CD8-positive, alpha-beta memory T cell (primary cell): Measurements from ENCODE around the gene WT1. TPM values are rescaled to one million over a fixed set of nuclear protein-coding genes. Genes with fewer than 3 reads are reported as not detected.
"Not testable (repeated sequence)": the region's sequence is repeated elsewhere in the genome, so short reads cannot be mapped to it uniquely, and the experiment has no call there.

Source experiments
- CTCF ChIA-PET: fragments of 350-600 bp; sonication (Branson Sonifier 250); formaldehyde crosslinking; loops from one replicate; lab custom pipeline; 2021; ENCODE audit warnings: antibody characterized with exemption; lab: Charles Lee
- POLR2A ChIA-PET: fragments of 350-600 bp; sonication (Branson Sonifier 250); formaldehyde crosslinking; loops from one replicate; lab custom pipeline; 2021; ENCODE audit warnings: antibody characterized with exemption; lab: Charles Lee
- DNase-seq, 5 donors: peaks; one replicate each; pipeline versions ENCODE4 v3.0.0 to v3.0.0-alpha.2; 2020 to 2022; ENCODE audit warnings: mixed read lengths in 1 of 5
- H3K27ac ChIP-seq: one replicate; pipeline ENCODE4 v1.7.0; 2013; ENCODE audit warnings: low read depth, mild to moderate bottlenecking, low read length, moderate library complexity
- H3K27me3 ChIP-seq: 2 replicates; pipeline ENCODE4 v1.7.0; 2013; ENCODE audit warnings: low read length, mild to moderate bottlenecking; ENCODE audit not compliant: insufficient read depth, poor library complexity, severe bottlenecking
- H3K36me3 ChIP-seq: 2 replicates; pipeline ENCODE4 v1.7.0; 2013; ENCODE audit warnings: mild to moderate bottlenecking, low read length, moderate library complexity; ENCODE audit not compliant: insufficient read depth
- H3K4me1 ChIP-seq: 2 replicates; pipeline ENCODE4 v1.7.0; 2013; ENCODE audit warnings: mild to moderate bottlenecking, low read length, moderate library complexity; ENCODE audit not compliant: insufficient read depth
- H3K4me3 ChIP-seq: 2 replicates; pipeline ENCODE4 v1.7.0; 2013; ENCODE audit warnings: mild to moderate bottlenecking, low read length
- H3K9me3 ChIP-seq: 2 replicates; pipeline ENCODE4 v1.7.0; 2013; ENCODE audit warnings: mild to moderate bottlenecking, low read length
- H3K27ac Mint-ChIP-seq, 8 donors: one replicate each; pipeline ENCODE4 v1.8.0; 2020 to 2021; ENCODE audit warnings: mixed read lengths in 8 of 8, mild to moderate bottlenecking in 6 of 8, inconsistent platforms in 3 of 8, moderate library complexity in 3 of 8
- H3K27me3 Mint-ChIP-seq, 2 donors: one replicate each; pipeline ENCODE4 v1.8.0; 2020 to 2021; ENCODE audit warnings: mixed read lengths in 2 of 2, mild to moderate bottlenecking in 1 of 2, moderate library complexity in 1 of 2
- H3K36me3 Mint-ChIP-seq, 3 donors: one replicate each; pipeline ENCODE4 v1.8.0; 2020 to 2021; ENCODE audit warnings: mixed read lengths in 3 of 3, inconsistent platforms in 1 of 3, mild to moderate bottlenecking in 1 of 3
- H3K4me1 Mint-ChIP-seq, 3 donors: one replicate each; pipeline ENCODE4 v1.8.0; 2020 to 2021; ENCODE audit warnings: mixed read lengths in 3 of 3, inconsistent platforms in 1 of 3, mild to moderate bottlenecking in 1 of 3
- H3K4me3 Mint-ChIP-seq, 7 donors: one replicate each; pipeline ENCODE4 v1.8.0; 2020 to 2021; ENCODE audit warnings: mixed read lengths in 7 of 7, mild to moderate bottlenecking in 6 of 7, moderate library complexity in 4 of 7, inconsistent platforms in 2 of 7
- H3K9me3 Mint-ChIP-seq, 5 donors: one replicate each; pipeline ENCODE4 v1.8.0; 2020 to 2022; ENCODE audit warnings: mixed read lengths in 5 of 5, mild to moderate bottlenecking in 3 of 5, moderate library complexity in 2 of 5, inconsistent platforms in 1 of 5
- polyA plus RNA-seq: library from polyadenylated mRNA; unstranded; fragments of 300-500 nt; fragmentation: Illumina TruSeq; gene quantifications from one replicate; pipeline ENCODE4 v1.2.3, GENCODE V29; 2021
- total RNA-seq, 2 experiments: library from RNA; stranded (reverse); gene quantifications; one replicate each; pipeline ENCODE4 v1.2.3, GENCODE V29; 2021

WT1 gene
- total RNA-seq (not detected), polyA plus RNA-seq (not detected)

DNA sequence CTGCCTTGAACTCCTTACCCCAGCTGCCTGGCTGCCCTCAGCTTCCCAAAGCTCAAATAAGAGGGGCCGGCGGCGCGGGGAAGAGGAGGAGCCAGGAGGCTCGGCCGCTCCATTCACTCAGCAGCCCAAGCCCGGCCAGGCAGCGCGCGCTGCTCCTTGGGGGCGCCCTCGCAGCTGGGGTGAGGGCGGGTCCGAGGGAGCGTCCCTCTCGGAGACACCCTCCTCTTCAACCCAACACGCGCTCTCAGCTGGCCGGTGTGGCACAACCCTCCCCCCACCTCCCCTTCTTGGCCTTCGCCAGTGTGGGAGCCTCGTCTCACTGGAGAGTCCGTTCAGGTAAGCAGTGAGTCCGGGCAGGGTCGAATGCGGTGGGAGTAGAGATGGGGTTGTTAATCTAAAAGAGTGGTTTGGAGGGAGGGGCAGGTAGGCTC, at the start of gene WT1:
Gene WT1, minus strand, starts transcription at position 29 of the 431 bp plus-strand sequence.
- ChIA-PET CTCF (no interaction called here), POLR2A (no interaction called here)
- peaks cover 0 to 4% (median 0%) of the 10 kb centered on the region in 5 donors for H3K9me3 Mint-ChIP-seq
- peaks cover 14% of the 10 kb centered on the region for H3K27me3 ChIP-seq
- no peaks in the 10 kb centered on the region for H3K36me3 ChIP-seq
- no peaks in the 10 kb centered on the region for H3K9me3 ChIP-seq
- peaks cover 31 to 55% (median 31%) of the 10 kb centered on the region in 3 donors for H3K4me1 Mint-ChIP-seq
- DNase-seq: no peak
- H3K27ac ChIP-seq: peak within 1 kb of the TSS; percentile 74
- no peaks in the 10 kb centered on the region for H3K36me3 Mint-ChIP-seq
- H3K4me1 ChIP-seq: no peaks in the 10 kb centered on the region
- peak within 1 kb of the TSS in 1 of 8 donors; percentile 39 for H3K27ac Mint-ChIP-seq
- peaks cover 54 to 80% of the 10 kb centered on the region in 2 donors for H3K27me3 Mint-ChIP-seq
- peak within 1 kb of the TSS in 4 of 7 donors; percentile 41 to 57 (median 42) for H3K4me3 Mint-ChIP-seq
- H3K4me3 ChIP-seq: no peak within 1 kb of the TSS

DNA sequence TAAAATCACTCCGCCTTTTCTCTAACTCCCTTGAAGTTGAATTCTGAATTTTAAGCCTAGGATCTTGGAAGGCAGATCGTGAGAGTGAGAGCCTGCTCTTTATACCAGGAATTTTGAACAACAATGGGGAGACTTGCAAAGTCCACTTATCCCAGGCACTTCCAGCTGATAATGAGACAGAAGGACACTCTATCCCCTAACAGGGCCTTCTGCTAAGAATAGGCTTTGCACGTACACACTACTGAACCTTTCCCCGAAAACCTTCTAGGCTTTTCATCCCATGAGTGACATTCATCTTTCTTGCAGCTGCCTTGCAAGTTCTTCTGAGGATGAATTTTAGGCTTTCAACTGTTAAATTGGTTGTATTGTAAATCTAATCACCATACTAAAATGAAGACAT, 44.0 kb upstream of the WT1 start:
- H3K4me1 Mint-ChIP-seq: no peaks in the 10 kb centered on the region
- Histone ChIP-seq H3K27me3 (no peaks in the 10 kb centered on the region), H3K9me3 (no peaks in the 10 kb centered on the region), H3K4me1 (no peaks in the 10 kb centered on the region), H3K4me3 (no peak overlapping the region), H3K27ac (no peak overlapping the region), H3K36me3 (no peaks in the 10 kb centered on the region)
- no peak for DNase-seq
- H3K4me3 Mint-ChIP-seq: no peak overlapping the region
- no peak overlapping the region for H3K27ac Mint-ChIP-seq
- no peaks in the 10 kb centered on the region for H3K36me3 Mint-ChIP-seq
- H3K27me3 Mint-ChIP-seq: peaks cover 3 to 7% of the 10 kb centered on the region in 2 donors
- H3K9me3 Mint-ChIP-seq: no peaks in the 10 kb centered on the region
- POLR2A ChIA-PET: no interaction called here
- CTCF ChIA-PET: no interaction called here

DNA sequence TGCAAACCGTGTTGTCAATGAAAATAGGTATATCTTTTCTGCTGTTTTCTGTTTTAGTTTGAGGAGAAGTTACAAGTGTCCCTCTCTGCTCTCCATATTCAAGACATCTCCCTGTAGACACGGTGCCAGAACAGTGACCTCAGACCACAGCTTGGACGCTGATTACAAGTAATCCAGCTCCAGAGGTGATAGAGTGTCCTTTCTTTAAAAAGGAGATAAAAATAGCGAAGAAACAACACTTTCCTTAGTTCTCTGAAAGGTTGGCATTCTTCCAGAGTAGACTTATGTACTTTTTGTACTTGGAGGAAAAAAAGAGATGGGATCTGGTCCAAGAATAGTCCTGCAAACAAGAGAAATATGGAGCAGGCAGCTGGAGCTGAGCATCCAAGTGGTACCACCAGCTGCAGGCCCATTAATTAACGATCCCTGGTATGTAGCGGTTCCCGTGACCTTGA, 43.0 kb upstream of the WT1 start:
- DNase-seq: no peak
- no peaks in the 10 kb centered on the region for H3K4me1 ChIP-seq
- Mint-ChIP-seq H3K27ac (no peak overlapping the region), H3K4me3 (no peak overlapping the region), H3K9me3 (no peaks in the 10 kb centered on the region), H3K4me1 (no peaks in the 10 kb centered on the region), H3K27me3 (peaks cover 6 to 10% of the 10 kb centered on the region in 2 donors), H3K36me3 (no peaks in the 10 kb centered on the region)
- H3K4me3 ChIP-seq: no peak overlapping the region
- H3K36me3 ChIP-seq: no peaks in the 10 kb centered on the region
- no peaks in the 10 kb centered on the region for H3K9me3 ChIP-seq
- no peaks in the 10 kb centered on the region for H3K27me3 ChIP-seq
- ChIA-PET CTCF (no interaction called here), POLR2A (no interaction called here)
- H3K27ac ChIP-seq: no peak overlapping the region

DNA sequence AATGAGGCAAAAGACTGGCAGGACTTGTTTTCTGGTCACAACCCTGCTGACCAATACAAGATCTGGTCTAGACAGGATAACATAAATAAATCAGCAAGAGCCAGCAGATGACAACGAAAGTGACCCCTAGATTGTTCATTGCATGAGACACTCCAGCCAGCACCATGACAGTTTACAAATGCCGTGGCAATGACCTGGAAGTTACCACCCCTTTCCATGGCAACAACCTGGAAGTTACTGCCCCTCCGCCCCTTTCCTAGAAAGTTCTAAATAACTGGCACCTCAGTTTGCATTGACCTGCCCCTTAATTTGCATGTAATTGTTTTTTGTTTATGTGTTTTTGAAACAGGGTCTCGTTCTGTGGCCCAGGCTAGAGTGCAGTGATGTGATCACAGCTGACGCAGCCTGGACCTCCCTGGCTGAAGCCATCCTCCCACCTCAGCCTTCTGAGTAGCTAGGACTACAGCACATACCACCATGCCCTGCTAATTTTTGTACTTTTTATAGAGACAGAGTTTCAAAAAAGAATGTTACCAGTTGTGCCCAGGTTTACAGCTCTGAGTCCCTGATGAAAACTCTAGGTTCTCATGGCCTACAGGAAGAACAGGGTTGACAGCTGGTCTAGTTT, 38.1 kb upstream of the WT1 start:
- H3K36me3 ChIP-seq: no peaks in the 10 kb centered on the region
- Mint-ChIP-seq H3K4me1 (no peaks in the 10 kb centered on the region), H3K36me3 (no peaks in the 10 kb centered on the region), H3K27ac (no peak overlapping the region), H3K4me3 (no peak overlapping the region), H3K27me3 (peaks cover 5 to 25% of the 10 kb centered on the region in 2 donors), H3K9me3 (no peaks in the 10 kb centered on the region)
- no peaks in the 10 kb centered on the region for H3K9me3 ChIP-seq
- DNase-seq: no peak
- no peaks in the 10 kb centered on the region for H3K27me3 ChIP-seq
- H3K4me1 ChIP-seq: no peaks in the 10 kb centered on the region
- H3K27ac ChIP-seq: no peak overlapping the region
- ChIA-PET CTCF (no interaction called here), POLR2A (no interaction called here)
- no peak overlapping the region for H3K4me3 ChIP-seq

DNA sequence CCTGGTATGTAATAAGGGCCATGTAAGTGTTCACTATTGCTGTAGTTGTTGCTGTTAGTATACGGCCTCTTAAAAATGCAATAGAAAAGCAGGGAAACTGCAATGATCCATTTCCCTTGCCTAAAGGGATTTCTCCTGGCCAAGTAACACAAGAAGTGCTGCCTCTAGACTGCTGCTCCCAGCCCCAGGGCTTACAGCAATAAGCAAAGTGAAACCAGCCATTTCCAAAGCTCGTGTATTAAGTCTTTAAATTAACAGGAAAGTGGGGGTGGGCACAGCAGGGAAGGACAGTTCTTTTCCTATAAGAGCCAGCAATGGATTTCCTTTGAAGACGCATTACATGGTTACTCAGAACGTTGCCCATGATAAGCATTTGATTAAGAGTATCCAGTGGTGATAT, 36.9 kb upstream of the WT1 start:
- no peaks in the 10 kb centered on the region for H3K4me1 Mint-ChIP-seq

DNA sequence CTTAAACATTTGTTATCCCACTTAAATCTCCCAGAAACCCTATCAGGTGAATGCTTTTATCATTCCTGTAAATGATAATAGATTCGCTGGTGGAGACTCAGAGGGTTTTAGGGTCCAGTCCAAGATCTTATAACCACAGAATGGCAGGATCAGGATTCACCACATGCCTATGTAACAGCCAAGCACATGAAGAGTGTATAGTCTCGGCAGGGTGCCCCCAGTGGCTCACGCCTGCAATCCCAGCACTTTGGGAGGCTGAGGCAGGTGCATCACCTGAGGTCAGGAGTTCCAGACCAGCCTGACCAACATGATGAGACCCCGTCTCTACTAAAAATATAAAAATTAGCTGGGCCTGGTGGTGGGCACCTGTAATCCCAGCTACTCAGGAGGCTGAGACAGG, 36.2 kb upstream of the WT1 start:
- H3K4me3 ChIP-seq, H3K4me1 ChIP-seq, POLR2A ChIA-PET, H3K4me3 Mint-ChIP-seq, H3K27ac Mint-ChIP-seq, H3K9me3 ChIP-seq, DNase-seq, H3K27ac ChIP-seq, H3K36me3 Mint-ChIP-seq, H3K4me1 Mint-ChIP-seq, CTCF ChIA-PET, H3K9me3 Mint-ChIP-seq, H3K36me3 ChIP-seq, H3K27me3 ChIP-seq: not testable (repeated sequence)
- peaks cover 6 to 27% of the 10 kb centered on the region in 2 donors for H3K27me3 Mint-ChIP-seq

More for the DNA sequence above, 36.9 kb upstream of the WT1 start:
- Histone ChIP-seq H3K4me3 (no peak overlapping the region), H3K27me3 (no peaks in the 10 kb centered on the region), H3K4me1 (no peaks in the 10 kb centered on the region), H3K36me3 (no peaks in the 10 kb centered on the region), H3K9me3 (no peaks in the 10 kb centered on the region), H3K27ac (no peak overlapping the region)
- POLR2A ChIA-PET: no interaction called here
- Mint-ChIP-seq H3K4me3 (no peak overlapping the region), H3K27ac (no peak overlapping the region), H3K27me3 (peaks cover 6 to 25% of the 10 kb centered on the region in 2 donors), H3K36me3 (no peaks in the 10 kb centered on the region), H3K9me3 (no peaks in the 10 kb centered on the region)
- DNase-seq: no peak
- CTCF ChIA-PET: interaction anchor here (0.6 kb wide), 1 partner anchor 1138 kb away, joined by 3 read pairs; no protein-coding TSS in a partner anchor

DNA sequence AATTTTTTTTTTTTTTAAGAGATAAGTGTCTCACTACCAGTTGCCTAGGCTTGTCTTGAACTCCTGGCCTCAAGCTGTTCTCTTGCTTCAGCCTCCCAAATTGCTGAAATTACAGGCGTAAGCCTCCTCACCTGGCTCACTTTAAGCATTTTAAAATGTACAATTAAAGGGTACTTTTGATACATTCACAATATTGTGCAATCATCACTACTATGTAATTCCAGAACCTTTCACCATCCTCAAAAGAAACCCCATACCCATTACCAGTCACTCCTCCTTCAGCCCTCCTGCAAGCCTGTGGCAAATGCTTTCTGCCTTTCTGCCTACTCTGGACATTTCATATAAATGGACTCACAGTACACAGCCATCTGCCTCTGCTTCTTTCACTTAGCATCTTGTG, 34.5 kb upstream of the WT1 start:
- peaks cover 8 to 34% of the 10 kb centered on the region in 2 donors for H3K27me3 Mint-ChIP-seq
- H3K9me3 ChIP-seq: no peaks in the 10 kb centered on the region
- H3K4me1 ChIP-seq: no peaks in the 10 kb centered on the region
- H3K36me3 Mint-ChIP-seq: no peaks in the 10 kb centered on the region
- no peaks in the 10 kb centered on the region for H3K27me3 ChIP-seq
- ChIA-PET POLR2A (no interaction called here), CTCF (no interaction called here)
- H3K4me1 Mint-ChIP-seq: no peaks in the 10 kb centered on the region
- H3K4me3 Mint-ChIP-seq: no peak overlapping the region
- H3K27ac ChIP-seq: no peak overlapping the region
- H3K9me3 Mint-ChIP-seq: no peaks in the 10 kb centered on the region
- no peak for DNase-seq
- no peak overlapping the region for H3K4me3 ChIP-seq
- H3K36me3 ChIP-seq: no peaks in the 10 kb centered on the region
- no peak overlapping the region for H3K27ac Mint-ChIP-seq

DNA sequence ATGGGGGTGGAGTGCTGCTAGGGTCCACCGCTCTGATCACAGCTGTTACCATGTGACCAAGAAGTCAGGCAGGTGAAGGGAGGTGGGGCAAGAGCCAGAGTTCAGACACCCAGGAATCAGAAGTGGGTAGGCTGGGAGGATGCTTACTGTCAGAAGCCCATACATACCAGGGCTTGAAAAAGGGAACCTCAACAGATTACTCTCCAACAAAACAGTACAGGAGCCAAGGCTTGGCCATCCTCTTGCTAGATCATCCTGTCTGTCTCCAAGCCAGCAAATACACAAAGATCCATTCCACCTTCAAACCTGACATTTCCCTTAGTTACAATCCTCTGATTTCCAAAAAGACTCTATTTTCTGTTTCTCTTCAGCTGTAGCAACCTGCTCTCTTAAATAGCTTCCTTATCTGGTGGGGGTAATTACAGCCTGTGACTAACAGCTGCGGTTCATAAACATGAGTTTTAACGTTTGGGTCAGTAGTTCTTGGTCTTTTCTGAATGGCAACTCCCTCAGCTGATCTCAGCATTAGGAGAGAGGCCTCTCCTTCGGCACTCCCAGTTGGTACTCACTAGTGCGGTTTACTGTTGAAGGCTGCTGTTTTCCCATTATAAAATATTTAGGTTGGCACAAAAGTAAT, 31.1 kb upstream of the WT1 start:
- Histone ChIP-seq H3K9me3 (no peaks in the 10 kb centered on the region), H3K36me3 (no peaks in the 10 kb centered on the region), H3K4me1 (no peaks in the 10 kb centered on the region), H3K27me3 (no peaks in the 10 kb centered on the region), H3K4me3 (no peak overlapping the region), H3K27ac (no peak overlapping the region)
- CTCF ChIA-PET: no interaction called here
- POLR2A ChIA-PET: no interaction called here
- no peaks in the 10 kb centered on the region for H3K4me1 Mint-ChIP-seq
- H3K4me3 Mint-ChIP-seq: no peak overlapping the region
- H3K9me3 Mint-ChIP-seq: no peaks in the 10 kb centered on the region
- no peak overlapping the region for H3K27ac Mint-ChIP-seq
- no peaks in the 10 kb centered on the region for H3K36me3 Mint-ChIP-seq
- no peak for DNase-seq
- H3K27me3 Mint-ChIP-seq: peaks cover 7 to 26% of the 10 kb centered on the region in 2 donors
